Measurements from ENCODE around the gene TMEM187. TPM values are rescaled to one million over a fixed set of nuclear protein-coding genes. Genes with fewer than 3 reads are reported as not detected.
A peak's percentile ranks its signal among the peaks of the same experiment; 100 is the strongest.

TMEM187 gene
- total and polyA plus RNA-seq, 2 donors (not counting 1 experiment from before 2014, with no cell fraction given) = 5.5 to 6.4 TPM

DNA sequence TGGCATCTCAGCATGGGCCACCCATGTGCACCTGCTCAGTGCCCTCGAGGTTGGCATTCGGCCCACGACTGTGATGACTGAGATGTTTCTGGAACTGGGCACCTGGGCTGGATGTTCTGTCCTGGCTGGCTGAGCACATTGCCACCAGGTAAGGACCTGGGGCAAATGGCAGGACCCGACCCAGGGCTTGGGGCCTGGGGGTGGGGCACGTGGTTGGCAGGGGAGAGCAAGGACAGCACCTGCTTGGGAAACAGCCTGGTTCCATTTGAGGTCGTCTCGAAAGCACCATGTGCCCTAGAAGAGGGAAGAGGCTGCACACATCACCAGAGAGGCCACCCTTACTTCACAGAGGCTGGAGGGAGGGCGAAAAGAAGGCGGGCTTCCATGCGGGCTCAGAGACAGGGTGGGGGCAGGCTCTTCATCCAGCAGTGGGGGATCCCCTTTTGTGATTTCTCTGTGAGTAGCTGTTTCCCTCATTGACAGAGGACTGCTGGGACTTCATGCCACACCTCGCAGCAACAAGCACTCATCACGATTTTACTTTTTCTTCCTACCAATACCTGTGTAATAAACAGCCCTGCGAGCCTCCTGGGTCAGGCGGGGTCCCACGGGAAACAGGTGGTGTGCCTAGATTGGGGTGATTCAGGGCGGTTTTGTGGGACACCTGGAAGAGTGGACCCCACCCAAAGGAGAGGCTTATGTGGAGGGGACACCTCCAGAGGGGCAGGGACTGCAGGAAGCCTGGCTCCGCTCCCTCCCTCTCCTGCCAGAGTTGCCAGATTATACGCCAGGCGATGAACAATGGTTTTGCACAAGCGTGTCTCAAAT lies 12.0 kb downstream of the TMEM187 start:
- no peaks in the 10 kb centered on the region for H4K20me1 ChIP-seq (ENCODE audit: control insufficient read depth, insufficient read depth, low read length, poor library complexity, severe bottlenecking)
- H3K79me2 ChIP-seq (ENCODE audit: control insufficient read depth, insufficient read depth, low read length) = no peaks in the 10 kb centered on the region
- Mint-ChIP-seq H3K27me3 (no peaks in the 10 kb centered on the region), H3K9me3 (ENCODE audit: insufficient read depth) (no peaks in the 10 kb centered on the region), H3K27ac (peak overlapping the region; percentile 96), H3K4me3 (peak overlapping the region; percentile 80), H3K4me1 (peaks cover 50% of the 10 kb centered on the region)
- H3K27ac ChIP-seq (ENCODE audit: low read length in 2 of 2) = peak overlapping the region; percentile 78 to 81
- H3K27me3 ChIP-seq (replicated peaks in 1 of 4; ENCODE audit: control extremely low read depth in 1 of 4, control insufficient read depth in 3 of 4, insufficient read depth in 4 of 4, low read length in 3 of 4) = no peaks in the 10 kb centered on the region
- H2AFZ ChIP-seq (ENCODE audit: insufficient read depth, low read depth, low read length, poor library complexity, severe bottlenecking) = peak overlapping the region; percentile 82
- intact Hi-C loops (cut with micrococcal nuclease) = loop anchor here (2.0 kb wide), 2 partner anchors 14 to 22 kb away; partner anchors contain the start of gene HCFC1
- H3K9ac ChIP-seq (ENCODE audit: low read length) = peak overlapping the region; percentile 56
- ATAC-seq (ENCODE audit: low read depth) = peak; percentile 50
- peaks cover 46 to 67% of the 10 kb centered on the region in 2 donors for H3K4me1 ChIP-seq (ENCODE audit: control insufficient read depth in 2 of 2, insufficient read depth in 2 of 2, low read length in 2 of 2)
- H3K4me2 ChIP-seq (replicated peaks; ENCODE audit: low read depth, low read length, poor library complexity, severe bottlenecking) = peak overlapping the region; percentile 77
- peaks cover 0 to 4% (median 0%) of the 10 kb centered on the region in 3 donors for H3K9me3 ChIP-seq (ENCODE audit: control extremely low read depth in 1 of 3, control insufficient read depth in 2 of 3, insufficient read depth in 1 of 3, low read length in 2 of 3)
- peak; percentile 75 for DNase-seq
- ChIA-PET POLR2A (interaction anchor here (0.7 to 1.6 kb wide), 2 partner anchors 13 to 15 kb away, joined by 3 to 5 read pairs; partner anchors contain the start of gene HCFC1), CTCF (interaction anchor here (0.7 to 1.4 kb wide), 2 partner anchors 17 to 151 kb away, joined by 3 to 4 read pairs; no protein-coding TSS in a partner anchor)
- no peaks in the 10 kb centered on the region for H3K36me3 ChIP-seq (replicated peaks in 1 of 2; ENCODE audit: control extremely low read depth in 1 of 2, control insufficient read depth in 1 of 2, extremely low read depth in 1 of 2, insufficient read depth in 2 of 2, low read length in 1 of 2)
- TF ChIP-seq, protein P1, sequence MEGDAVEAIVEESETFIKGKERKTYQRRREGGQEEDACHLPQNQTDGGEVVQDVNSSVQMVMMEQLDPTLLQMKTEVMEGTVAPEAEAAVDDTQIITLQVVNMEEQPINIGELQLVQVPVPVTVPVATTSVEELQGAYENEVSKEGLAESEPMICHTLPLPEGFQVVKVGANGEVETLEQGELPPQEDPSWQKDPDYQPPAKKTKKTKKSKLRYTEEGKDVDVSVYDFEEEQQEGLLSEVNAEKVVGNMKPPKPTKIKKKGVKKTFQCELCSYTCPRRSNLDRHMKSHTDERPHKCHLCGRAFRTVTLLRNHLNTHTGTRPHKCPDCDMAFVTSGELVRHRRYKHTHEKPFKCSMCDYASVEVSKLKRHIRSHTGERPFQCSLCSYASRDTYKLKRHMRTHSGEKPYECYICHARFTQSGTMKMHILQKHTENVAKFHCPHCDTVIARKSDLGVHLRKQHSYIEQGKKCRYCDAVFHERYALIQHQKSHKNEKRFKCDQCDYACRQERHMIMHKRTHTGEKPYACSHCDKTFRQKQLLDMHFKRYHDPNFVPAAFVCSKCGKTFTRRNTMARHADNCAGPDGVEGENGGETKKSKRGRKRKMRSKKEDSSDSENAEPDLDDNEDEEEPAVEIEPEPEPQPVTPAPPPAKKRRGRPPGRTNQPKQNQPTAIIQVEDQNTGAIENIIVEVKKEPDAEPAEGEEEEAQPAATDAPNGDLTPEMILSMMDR (IDR thresholded peaks at IDR 0.05) = no peak
- TF ChIP-seq EZH2 (IDR thresholded peaks at IDR 0.05; ENCODE audit: borderline replicate concordance, insufficient read depth, low read depth, low read length, poor library complexity, severe bottlenecking) = no peak
- H3K4me3 ChIP-seq (ENCODE audit: control extremely low read depth in 1 of 5, extremely low read depth in 1 of 5, insufficient read depth in 1 of 5, low read depth in 2 of 5, low read length in 4 of 5) = peak overlapping the region in 1 of 5 experiments; percentile 47
- 31% methylated on average over 3 of the region's 20 CpGs for WGBS (ENCODE audit: insufficient coverage)

DNA sequence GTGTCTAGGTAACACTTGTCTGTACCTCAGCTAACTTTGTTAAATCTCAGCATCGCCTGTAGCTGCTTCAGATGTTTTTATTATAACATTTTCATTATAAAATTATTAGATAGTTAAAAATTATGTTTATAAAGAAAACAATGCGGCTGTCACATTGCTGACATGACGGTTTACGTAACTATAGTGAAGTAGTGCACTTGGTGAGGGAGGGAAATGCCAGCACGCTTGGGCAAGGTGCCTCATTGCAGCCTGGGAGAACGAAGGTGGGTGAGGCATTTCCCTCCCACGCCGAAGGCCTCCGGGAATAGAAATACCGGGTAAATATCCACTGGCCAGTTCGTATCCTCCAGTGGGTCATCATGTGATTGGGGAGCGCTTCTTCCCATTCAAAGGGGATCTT lies 15.9 kb downstream of the TMEM187 start:
- H2AFZ ChIP-seq (ENCODE audit: insufficient read depth, low read depth, low read length, poor library complexity, severe bottlenecking) = no peak overlapping the region
- POLR2A ChIA-PET = interaction anchor here (0.6 kb wide), 2 partner anchors 13 to 562 kb away, joined by 3 read pairs; no protein-coding TSS in a partner anchor
- H3K4me2 ChIP-seq (replicated peaks; ENCODE audit: low read depth, low read length, poor library complexity, severe bottlenecking) = no peak overlapping the region
- WGBS (ENCODE audit: insufficient coverage) = 100% methylated on average over 8 of the region's 12 CpGs
- peaks cover 21% of the 10 kb centered on the region for H3K4me1 Mint-ChIP-seq
- no peak overlapping the region for H3K9ac ChIP-seq (ENCODE audit: low read length)
- H3K27ac ChIP-seq (ENCODE audit: low read length in 2 of 2) = no peak overlapping the region
- no peak overlapping the region for H3K4me3 Mint-ChIP-seq
- H3K4me3 ChIP-seq (ENCODE audit: control extremely low read depth in 1 of 5, extremely low read depth in 1 of 5, insufficient read depth in 1 of 5, low read depth in 2 of 5, low read length in 4 of 5) = no peak overlapping the region
- H4K20me1 ChIP-seq (ENCODE audit: control insufficient read depth, insufficient read depth, low read length, poor library complexity, severe bottlenecking) = no peaks in the 10 kb centered on the region
- peaks cover 20 to 31% of the 10 kb centered on the region in 2 donors for H3K4me1 ChIP-seq (ENCODE audit: control insufficient read depth in 2 of 2, insufficient read depth in 2 of 2, low read length in 2 of 2)
- no peaks in the 10 kb centered on the region for H3K27me3 ChIP-seq (replicated peaks in 1 of 4; ENCODE audit: control extremely low read depth in 1 of 4, control insufficient read depth in 3 of 4, insufficient read depth in 4 of 4, low read length in 3 of 4)
- CTCF ChIA-PET = interaction anchor here (0.7 kb wide), 1 partner anchor 392 kb away, joined by 3 read pairs; no protein-coding TSS in a partner anchor
- ATAC-seq (ENCODE audit: low read depth) (no peak), DNase-seq (no peak)
- TF ChIP-seq, protein P1 (IDR thresholded peaks at IDR 0.05) = no peak
- TF ChIP-seq EZH2 (IDR thresholded peaks at IDR 0.05; ENCODE audit: borderline replicate concordance, insufficient read depth, low read depth, low read length, poor library complexity, severe bottlenecking) = no peak
- H3K9me3 Mint-ChIP-seq (ENCODE audit: insufficient read depth) = no peaks in the 10 kb centered on the region
- H3K27ac Mint-ChIP-seq = peak overlapping the region; percentile 10
- no peaks in the 10 kb centered on the region for H3K27me3 Mint-ChIP-seq
- no peaks in the 10 kb centered on the region for H3K36me3 ChIP-seq (replicated peaks in 1 of 2; ENCODE audit: control extremely low read depth in 1 of 2, control insufficient read depth in 1 of 2, extremely low read depth in 1 of 2, insufficient read depth in 2 of 2, low read length in 1 of 2)
- H3K79me2 ChIP-seq (ENCODE audit: control insufficient read depth, insufficient read depth, low read length) = no peaks in the 10 kb centered on the region
- H3K9me3 ChIP-seq (ENCODE audit: control extremely low read depth in 1 of 3, control insufficient read depth in 2 of 3, insufficient read depth in 1 of 3, low read length in 2 of 3) = peaks cover 0 to 4% (median 0%) of the 10 kb centered on the region in 3 donors
- intact Hi-C loops (cut with micrococcal nuclease) = no loop called here
